Stomach smooth muscle (tissue), 2 donors: Measurements from ENCODE around the gene FCER1A.

Experiments used
- H3K27ac ChIP-seq: one replicate; pipeline ENCODE4 v1.7.0; 2013; ENCODE audit warnings: mild to moderate bottlenecking, low read length, inconsistent platforms
- H3K27me3 ChIP-seq, 2 donors: one replicate each; pipeline ENCODE4 v1.7.0; 2013; ENCODE audit warnings: low read length in 2 of 2; ENCODE audit not compliant: insufficient read depth in 2 of 2, control insufficient read depth in 1 of 2
- H3K36me3 ChIP-seq, 2 donors: one replicate each; pipeline ENCODE4 v1.7.0; 2013; ENCODE audit warnings: low read length in 2 of 2; ENCODE audit not compliant: control insufficient read depth in 2 of 2, insufficient read depth in 2 of 2
- H3K4me1 ChIP-seq: one replicate; pipeline ENCODE4 v1.7.0; 2013; ENCODE audit warnings: low read length; ENCODE audit not compliant: control insufficient read depth, insufficient read depth
- H3K4me3 ChIP-seq, 2 donors: one replicate each; pipeline ENCODE4 v1.7.0; 2013; ENCODE audit warnings: low read length in 2 of 2
- H3K9ac ChIP-seq, 2 donors: one replicate each; pipeline ENCODE4 v1.7.0; 2013; ENCODE audit warnings: low read length in 2 of 2, mild to moderate bottlenecking in 1 of 2
- H3K9me3 ChIP-seq, 2 donors: one replicate each; pipeline ENCODE4 v1.7.0; 2013; ENCODE audit warnings: low read length in 2 of 2; ENCODE audit not compliant: control insufficient read depth in 2 of 2
- donor health status: healthy.
- donor health status: Pancreatic carcinoma.

The FCER1A gene

GRCh38 chr1:159302095-159302494 lies at the start of gene FCER1A:
TSS of gene FCER1A (plus strand) at chr1:159302336. CDS start at chr1:159302365, 29 bp downstream.
- H3K36me3 ChIP-seq: no peaks in the 10 kb centered on the region
- H3K9me3 ChIP-seq: no peaks in the 10 kb centered on the region
- no peaks in the 10 kb centered on the region for H3K4me1 ChIP-seq
- H3K27me3 ChIP-seq: no peaks in the 10 kb centered on the region
- no peak within 1 kb of the TSS for H3K9ac ChIP-seq
- no peak within 1 kb of the TSS for H3K27ac ChIP-seq
- no peak within 1 kb of the TSS for H3K4me3 ChIP-seq

- no peaks in the 10 kb centered on the region for H3K9me3 ChIP-seq
- H3K36me3 ChIP-seq: no peaks in the 10 kb centered on the region
- H3K27ac ChIP-seq: no peak overlapping the region
- no peaks in the 10 kb centered on the region for H3K4me1 ChIP-seq
- no peak overlapping the region for H3K9ac ChIP-seq
- no peaks in the 10 kb centered on the region for H3K27me3 ChIP-seq
- H3K4me3 ChIP-seq: no peak overlapping the region
Measured at GRCh38 chr1:159261311-159261710, 40.8 kb upstream of the FCER1A start.

- no peaks in the 10 kb centered on the region for H3K9me3 ChIP-seq
- H3K4me1 ChIP-seq: no peaks in the 10 kb centered on the region
- H3K27me3 ChIP-seq: no peaks in the 10 kb centered on the region
- H3K36me3 ChIP-seq: no peaks in the 10 kb centered on the region
- no peak overlapping the region for H3K27ac ChIP-seq
- no peak overlapping the region for H3K9ac ChIP-seq
- H3K4me3 ChIP-seq: no peak overlapping the region
Measured at GRCh38 chr1:159261721-159262494, 40.2 kb upstream of the FCER1A start.

GRCh38 chr1:159266832-159267231 lies 35.3 kb upstream of the FCER1A start:
- Histone ChIP-seq H3K9ac (no peak overlapping the region), H3K9me3 (no peaks in the 10 kb centered on the region), H3K4me3 (no peak overlapping the region), H3K27ac (no peak overlapping the region), H3K27me3 (no peaks in the 10 kb centered on the region), H3K4me1 (no peaks in the 10 kb centered on the region), H3K36me3 (no peaks in the 10 kb centered on the region)

GRCh38 chr1:159274631-159275030 lies 27.5 kb upstream of the FCER1A start:
- Histone ChIP-seq H3K9me3 (no peaks in the 10 kb centered on the region), H3K27me3 (no peaks in the 10 kb centered on the region), H3K36me3 (no peaks in the 10 kb centered on the region), H3K4me3 (no peak overlapping the region), H3K9ac (no peak overlapping the region), H3K4me1 (no peaks in the 10 kb centered on the region), H3K27ac (no peak overlapping the region)

DNA sequence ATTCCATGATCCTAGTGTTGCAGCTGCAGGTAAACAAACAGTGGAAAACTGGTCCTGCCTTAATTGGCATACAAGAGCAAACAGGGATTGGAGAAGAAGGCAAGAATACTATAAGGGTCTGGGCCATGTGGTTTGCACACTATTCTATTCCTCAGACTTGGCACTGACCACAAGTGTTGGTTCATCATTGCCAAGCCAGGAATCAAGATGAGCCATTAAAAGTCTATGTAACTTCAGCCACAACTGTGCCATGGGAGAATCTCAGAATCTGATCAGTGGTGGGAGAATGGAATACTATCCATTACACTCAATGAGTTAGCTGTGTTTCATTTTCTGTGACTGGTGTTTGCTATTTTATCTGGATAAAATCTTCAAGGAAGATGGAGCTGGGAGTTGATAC lies 26.2 kb upstream of the FCER1A start:
- no peak overlapping the region for H3K4me3 ChIP-seq
- no peaks in the 10 kb centered on the region for H3K36me3 ChIP-seq
- H3K27me3 ChIP-seq: no peaks in the 10 kb centered on the region
- H3K4me1 ChIP-seq: no peaks in the 10 kb centered on the region
- no peaks in the 10 kb centered on the region for H3K9me3 ChIP-seq
- no peak overlapping the region for H3K9ac ChIP-seq
- H3K27ac ChIP-seq: no peak overlapping the region

DNA sequence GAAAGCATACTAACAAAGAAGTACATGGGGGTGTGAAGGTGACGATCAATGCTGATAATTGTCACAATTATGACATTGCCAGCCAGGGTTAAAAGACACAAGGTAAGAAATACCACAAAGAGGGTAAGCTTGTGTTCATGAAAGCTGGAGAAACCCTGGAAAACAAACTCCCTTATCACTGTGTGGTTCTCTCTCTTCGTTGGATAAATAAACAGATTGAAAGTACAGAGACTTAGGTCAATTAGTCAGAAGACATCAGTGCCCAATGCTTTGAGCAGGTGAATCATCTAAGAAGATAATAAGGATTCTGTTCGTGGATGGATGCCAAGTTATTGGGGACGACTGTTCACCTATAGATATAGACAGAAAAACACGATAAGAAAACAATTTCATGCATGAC lies 22.4 kb upstream of the FCER1A start:
- Histone ChIP-seq H3K4me1 (no peaks in the 10 kb centered on the region), H3K27me3 (no peaks in the 10 kb centered on the region)

GRCh38 chr1:159282118-159282517 lies 20.0 kb upstream of the FCER1A start:
- no peaks in the 10 kb centered on the region for H3K9me3 ChIP-seq
- H3K36me3 ChIP-seq: no peaks in the 10 kb centered on the region
- H3K27ac ChIP-seq: no peak overlapping the region
- no peak overlapping the region for H3K4me3 ChIP-seq
- no peaks in the 10 kb centered on the region for H3K4me1 ChIP-seq
- H3K27me3 ChIP-seq: no peaks in the 10 kb centered on the region
- H3K9ac ChIP-seq: no peak overlapping the region

More for the DNA sequence above, 22.4 kb upstream of the FCER1A start:
- Histone ChIP-seq H3K4me3 (no peak overlapping the region), H3K9ac (no peak overlapping the region), H3K9me3 (no peaks in the 10 kb centered on the region), H3K36me3 (no peaks in the 10 kb centered on the region), H3K27ac (no peak overlapping the region)

- Histone ChIP-seq H3K4me1 (no peaks in the 10 kb centered on the region), H3K9me3 (no peaks in the 10 kb centered on the region), H3K4me3 (no peak overlapping the region), H3K27me3 (no peaks in the 10 kb centered on the region), H3K9ac (no peak overlapping the region), H3K27ac (no peak overlapping the region), H3K36me3 (no peaks in the 10 kb centered on the region)
Measured at GRCh38 chr1:159289060-159289459, 13.1 kb upstream of the FCER1A start.

- no peak overlapping the region for H3K27ac ChIP-seq
- H3K4me3 ChIP-seq: no peak overlapping the region
Measured at GRCh38 chr1:159291424-159291823, 10.7 kb upstream of the FCER1A start.

DNA sequence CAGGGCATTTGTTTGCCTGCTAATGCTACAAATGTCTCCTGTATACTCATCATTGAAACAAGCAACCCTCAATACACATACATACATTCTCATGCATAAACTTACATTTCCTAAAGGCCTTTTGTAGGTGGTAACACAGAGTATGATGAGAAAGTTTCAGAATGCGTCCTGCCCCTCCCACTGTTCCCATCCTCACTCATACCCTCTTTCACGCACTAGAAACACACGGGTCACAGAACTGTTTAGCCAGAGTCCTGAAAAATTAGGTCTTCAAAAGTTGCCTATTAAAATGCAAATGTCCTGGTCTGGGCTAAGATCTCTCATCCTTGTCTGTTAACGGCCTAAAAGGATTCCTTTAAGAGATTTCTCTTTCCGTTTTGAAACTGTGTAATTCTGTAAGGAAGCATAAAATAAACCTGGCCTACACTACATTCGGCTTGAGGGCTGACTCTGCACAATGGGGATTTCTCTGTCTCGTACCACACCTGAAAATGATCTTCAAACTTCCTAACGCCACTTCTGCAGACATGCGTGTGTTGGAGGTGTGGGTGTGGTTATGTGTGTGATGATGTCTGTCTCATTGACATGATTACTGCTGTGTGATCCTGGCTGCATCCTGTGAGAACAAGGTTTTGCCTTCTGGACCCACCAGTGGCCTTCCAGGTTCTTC lies 5.3 kb upstream of the FCER1A start:
- Histone ChIP-seq H3K27me3 (no peaks in the 10 kb centered on the region), H3K27ac (no peak overlapping the region), H3K36me3 (no peaks in the 10 kb centered on the region), H3K9me3 (no peaks in the 10 kb centered on the region), H3K4me3 (no peak overlapping the region), H3K9ac (no peak overlapping the region), H3K4me1 (no peaks in the 10 kb centered on the region)

More at GRCh38 chr1:159291424-159291823, 10.7 kb upstream of the FCER1A start:
- Histone ChIP-seq H3K36me3 (no peaks in the 10 kb centered on the region), H3K9ac (no peak overlapping the region), H3K9me3 (no peaks in the 10 kb centered on the region), H3K4me1 (no peaks in the 10 kb centered on the region), H3K27me3 (no peaks in the 10 kb centered on the region)
